Activated T-cell treated with anti-CD3 and anti-CD28 coated beads, Interleukin-2, amount 50 U/mL, for 48 hours (primary cell): ENCODE measurements around the gene OTOP2.
"Not testable (repeated sequence)": the region's sequence is repeated elsewhere in the genome, so short reads cannot be mapped to it uniquely, and the experiment has no call there.

Experiments
- DNase-seq, 2 experiments: peaks; one replicate each; pipeline ENCODE4 v3.0.0-alpha.2; 2020

Gene OTOP2

GRCh38 chr17:74901353-74902135 is 22.5 kb upstream of the OTOP2 start:
- no peak for DNase-seq

DNA sequence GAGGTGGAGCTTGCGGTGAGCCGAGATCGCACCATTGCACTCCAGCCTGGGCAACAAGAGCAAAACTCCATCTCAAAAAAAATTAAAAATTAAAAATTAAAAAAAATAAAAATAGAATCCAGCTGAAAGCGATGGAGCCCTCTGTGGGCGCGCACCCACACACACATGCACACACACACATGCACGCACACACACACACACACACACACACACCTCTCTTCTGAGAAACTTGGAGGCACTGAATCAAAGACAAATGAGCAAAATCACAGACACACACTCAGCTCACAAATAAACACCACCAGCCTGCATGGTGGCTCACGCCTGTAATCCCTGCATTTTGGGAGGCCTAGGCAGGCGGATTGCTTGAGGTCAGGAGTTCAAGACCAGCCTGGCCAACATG is 21.0 kb upstream of the OTOP2 start:
- no peak for DNase-seq

DNA sequence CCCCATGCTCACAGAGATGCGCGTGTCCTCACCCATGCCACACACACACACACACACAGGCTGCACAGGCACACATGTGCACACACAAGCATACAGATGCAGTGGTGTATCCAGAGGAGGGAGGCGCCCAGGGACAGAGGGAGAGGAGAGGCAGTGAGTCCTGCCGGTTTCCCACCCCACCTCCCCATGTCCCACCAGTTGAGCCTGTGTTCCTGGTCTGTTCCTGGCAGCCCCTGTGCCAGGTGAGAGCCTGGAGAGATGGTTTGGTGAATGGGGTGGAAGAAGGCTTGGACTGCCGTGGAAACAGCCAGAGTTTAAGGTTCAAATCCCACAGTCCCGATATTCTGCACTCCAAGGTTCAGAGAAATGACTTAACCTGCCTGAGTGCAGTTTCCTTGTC is 20.4 kb upstream of the OTOP2 start:
- no peak for DNase-seq

- DNase-seq, result peak in 1 of 2 experiments; percentile 25
Observed at GRCh38 chr17:74904687-74905409, 19.2 kb upstream of the OTOP2 start.

DNA sequence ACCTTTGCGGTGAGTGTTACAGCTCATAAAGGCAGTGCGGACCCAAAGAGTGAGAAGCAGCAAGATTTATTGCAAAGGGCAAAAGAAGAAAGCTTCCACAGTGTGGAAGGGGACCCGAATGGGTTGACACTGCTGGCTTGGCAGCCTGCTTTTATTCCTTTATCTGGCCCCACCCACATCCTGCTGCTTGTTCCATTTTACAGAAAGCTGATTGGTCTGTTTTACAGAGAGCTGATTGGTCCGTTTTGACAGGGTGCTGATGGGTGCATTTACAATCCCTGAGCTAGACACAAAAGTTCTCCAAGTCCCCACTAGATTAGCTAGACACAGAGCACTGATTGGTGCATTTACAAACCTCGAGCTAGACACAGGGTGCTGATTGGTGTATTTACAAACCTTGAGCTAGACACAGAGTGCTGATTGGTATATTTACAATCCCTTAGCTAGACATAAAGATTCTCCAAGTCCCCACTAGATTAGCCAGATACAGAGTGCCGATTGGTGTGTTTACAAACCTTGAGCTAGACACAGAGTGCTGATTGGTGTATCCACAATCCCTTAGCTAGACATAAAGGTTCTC is 17.8 kb upstream of the OTOP2 start:
- not testable (repeated sequence) for DNase-seq

DNA sequence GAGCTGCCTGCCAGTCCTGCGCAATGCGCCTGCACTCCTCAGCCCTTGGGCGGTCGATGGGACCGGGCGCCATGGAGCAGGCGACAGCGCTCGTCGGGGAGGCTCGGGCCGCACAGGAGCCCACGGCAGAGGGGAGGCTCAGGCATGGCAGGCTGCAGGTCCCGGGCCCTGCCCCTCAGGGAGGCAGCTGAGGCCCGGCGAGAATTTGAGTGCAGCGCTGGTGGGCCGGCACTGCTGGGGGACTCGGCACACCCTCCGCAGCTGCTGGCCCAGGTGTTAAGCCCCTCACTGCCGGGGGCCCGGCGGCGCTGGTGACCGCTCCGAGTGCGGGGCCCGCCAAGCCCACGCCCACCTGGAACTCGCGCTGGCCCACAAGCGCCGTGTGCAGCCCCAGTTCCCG is 17.1 kb upstream of the OTOP2 start:
- no peak for DNase-seq

DNA sequence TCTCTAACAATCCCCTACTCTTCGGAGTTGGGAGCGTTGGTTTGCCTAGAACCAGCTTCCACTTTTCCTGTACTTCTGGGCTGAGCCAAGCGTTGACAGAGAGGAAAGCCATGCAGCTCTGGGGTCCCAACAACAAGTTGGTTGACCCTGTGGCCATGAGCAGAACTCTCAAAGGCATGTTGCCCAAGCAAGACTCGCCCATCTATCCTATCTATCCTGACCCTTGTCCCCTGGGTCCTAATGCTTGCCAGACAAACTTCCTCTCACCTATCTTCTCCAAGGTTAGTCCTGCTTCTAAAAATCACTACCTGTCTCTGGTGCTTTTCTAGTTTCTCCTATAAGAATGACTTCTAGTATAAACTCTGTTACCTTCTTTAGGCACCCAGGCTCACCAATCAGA is 15.0 kb upstream of the OTOP2 start:
- not testable (repeated sequence) for DNase-seq

DNA sequence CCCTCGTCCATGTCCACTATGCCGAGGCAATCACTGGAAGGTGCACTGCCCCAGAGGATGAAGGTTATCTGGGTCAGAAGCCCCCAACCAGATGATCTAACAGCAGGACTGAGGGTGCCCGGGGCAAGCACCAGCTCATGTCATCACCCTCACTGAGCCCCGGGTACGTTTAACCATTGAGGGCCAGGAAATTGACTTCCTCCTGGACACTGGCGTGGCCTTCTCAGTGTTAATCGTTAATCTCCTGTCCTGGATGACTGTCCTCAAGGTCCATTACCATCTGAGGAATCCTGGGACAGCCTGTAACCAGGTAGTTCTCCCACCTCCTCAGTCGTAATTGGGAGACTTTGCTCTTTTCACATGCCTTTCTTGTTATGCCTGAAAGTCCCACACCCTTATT is 12.7 kb upstream of the OTOP2 start:
- not testable (repeated sequence) for DNase-seq

GRCh38 chr17:74916136-74916850 is 7.8 kb upstream of the OTOP2 start:
- no peak for DNase-seq

- DNase-seq, result no peak
Observed at GRCh38 chr17:74916851-74917199, 7.2 kb upstream of the OTOP2 start.

- no peak for DNase-seq
Observed at GRCh38 chr17:74917430-74917829, 6.6 kb upstream of the OTOP2 start.

DNA sequence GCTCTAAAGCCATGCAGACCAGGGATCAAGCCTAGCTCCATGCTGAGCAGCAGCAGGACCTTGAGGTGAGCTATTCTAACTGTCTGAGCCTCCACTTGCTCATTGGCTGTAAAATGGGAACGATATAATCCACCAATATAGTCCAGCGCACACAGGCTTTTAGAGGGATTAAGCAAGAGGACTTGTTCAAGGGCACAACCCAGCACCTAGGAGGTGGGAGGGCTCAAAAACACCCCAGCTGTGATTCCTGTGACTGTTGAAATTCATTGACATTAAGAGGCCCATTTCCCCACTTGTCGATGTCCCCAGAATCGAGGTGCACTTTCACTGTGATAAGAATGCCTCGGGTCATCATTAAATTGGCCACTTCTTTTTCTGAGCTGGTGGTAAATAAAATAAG is 5.2 kb upstream of the OTOP2 start:
- DNase-seq, result no peak

DNA sequence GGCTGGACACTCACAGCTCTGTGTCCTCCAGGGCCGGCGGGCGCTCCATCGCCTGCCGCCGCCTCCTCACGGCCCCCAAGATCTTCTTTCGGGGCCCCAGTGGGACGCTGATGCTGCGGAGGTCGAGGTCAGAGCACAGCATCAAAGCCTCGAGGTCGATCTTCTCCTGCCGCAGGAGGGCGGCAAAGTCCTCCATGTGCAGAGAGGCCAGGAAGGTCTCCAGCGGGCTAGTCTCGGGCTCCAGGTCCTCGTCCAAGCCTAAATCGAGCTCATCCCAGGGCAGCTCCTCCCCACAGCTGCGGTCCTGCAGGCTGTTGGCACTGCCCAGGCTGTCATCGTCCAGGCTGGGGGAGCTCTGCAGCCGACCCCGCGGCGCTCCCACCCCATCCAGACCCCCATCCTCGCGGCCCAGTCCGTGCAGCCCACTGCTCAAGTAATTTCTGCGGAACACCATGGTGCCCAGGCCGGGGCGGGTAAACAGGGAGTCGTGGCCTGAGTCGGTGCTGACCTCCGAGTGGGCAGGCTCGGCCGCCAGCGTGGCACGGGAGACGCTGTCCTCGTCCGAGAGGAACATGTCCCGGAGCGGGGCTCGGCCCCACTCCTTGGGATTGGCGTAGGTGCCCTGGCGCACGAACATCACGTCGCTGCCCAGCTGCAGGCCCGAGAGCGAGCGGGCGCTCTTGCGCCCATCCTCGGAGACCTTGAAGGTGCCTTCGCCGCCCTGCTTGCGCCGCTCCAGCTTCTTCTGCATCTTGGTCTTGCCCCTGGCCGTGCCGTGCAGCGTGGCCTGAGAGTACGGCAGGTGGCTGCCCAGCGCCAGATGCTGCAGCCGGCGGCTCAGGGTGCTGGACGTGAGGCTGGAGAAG is 4.4 kb upstream of the OTOP2 start:
- peak in 1 of 2 experiments; percentile 34 for DNase-seq

GRCh38 chr17:74920306-74920620 is 3.8 kb upstream of the OTOP2 start:
- DNase-seq, result no peak

DNA sequence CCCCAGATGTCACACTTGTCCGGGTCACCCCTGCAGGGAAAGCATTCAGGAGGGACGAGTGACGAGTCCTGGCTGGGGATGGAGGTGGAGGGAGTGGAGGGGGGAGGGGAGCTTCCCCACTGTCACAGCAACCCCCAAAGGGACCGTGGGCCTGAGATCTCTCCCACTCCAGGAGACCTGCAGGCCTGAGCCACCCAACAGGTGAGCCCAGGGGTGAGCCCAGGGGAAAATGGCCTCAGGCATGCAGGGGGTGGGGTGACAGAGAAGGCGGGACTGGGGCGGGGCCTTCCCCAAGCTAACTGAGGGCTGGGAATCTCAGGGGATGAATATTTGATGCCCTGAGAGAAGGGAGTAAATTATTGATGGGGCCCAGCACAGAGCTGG is 3.4 kb upstream of the OTOP2 start:
- no peak for DNase-seq

GRCh38 chr17:74921026-74921681 is 2.9 kb upstream of the OTOP2 start:
- DNase-seq, result no peak

GRCh38 chr17:74921769-74922168 is 2.3 kb upstream of the OTOP2 start:
- no peak for DNase-seq

DNA sequence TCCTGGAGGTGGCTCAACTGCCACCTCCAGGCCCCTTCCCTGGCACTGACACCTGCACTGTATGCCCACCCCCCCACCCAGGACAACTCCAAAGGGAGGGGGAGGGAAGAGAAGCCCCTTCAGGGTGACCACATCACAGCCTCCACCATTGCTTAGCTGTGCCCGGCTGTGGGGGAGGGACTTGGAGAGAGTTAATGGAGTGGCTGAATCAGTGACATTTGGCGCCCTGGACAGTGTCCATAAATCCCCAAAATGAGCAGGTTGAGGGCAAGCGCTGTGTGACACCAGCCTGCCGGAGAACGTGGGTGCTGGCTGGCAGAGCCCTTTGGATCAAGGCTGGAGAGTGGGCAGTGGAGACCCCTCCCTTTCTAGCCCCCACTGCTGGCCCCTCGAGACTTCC is 1.9 kb upstream of the OTOP2 start:
- DNase-seq, result no peak

DNA sequence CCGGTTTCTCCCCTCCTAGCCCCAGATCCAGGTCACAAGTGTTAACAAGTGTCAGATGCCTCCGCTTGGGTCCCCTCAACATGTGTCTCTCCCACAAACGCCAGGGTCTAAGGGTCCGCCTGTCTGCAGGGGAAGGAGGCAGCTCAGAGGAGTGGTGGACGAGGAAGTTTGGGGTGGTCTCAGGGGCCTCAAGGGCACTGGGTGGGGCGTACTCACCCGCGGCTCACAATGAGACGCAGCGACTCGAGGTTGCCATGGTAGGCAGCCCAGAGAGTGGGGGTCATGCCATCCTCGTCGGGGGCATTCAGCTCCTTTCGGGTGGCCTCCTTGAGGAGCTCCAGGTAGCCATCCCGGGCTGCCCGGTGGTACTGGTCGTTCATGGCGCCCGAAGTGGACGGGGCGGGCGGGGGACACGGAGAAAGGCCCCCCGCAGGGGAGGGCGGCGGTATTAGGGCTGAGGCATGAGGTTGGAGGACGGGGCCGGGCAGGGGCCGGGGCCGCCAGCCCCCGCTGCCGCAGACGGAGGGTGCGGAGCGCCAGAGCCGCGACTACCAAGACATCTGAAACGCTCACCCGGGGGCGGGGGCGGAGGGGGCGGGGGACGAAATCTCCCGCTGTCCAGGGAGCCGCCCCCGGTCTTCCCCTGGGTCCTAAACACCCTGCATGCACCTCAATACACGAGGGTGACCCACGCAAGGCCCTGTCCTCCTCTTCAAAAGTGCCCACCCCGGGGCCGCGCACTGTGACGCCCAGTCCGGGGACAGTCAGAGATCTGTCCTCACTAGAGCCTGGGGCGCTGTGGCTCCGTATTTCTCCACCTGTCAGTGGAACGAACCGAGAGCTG is 1.2 kb upstream of the OTOP2 start, which contains the start of gene USH1G:
USH1G (minus strand) TSS at position 562 of the 844 bp plus-strand sequence; CDS start at position 380, 182 bp downstream.
- DNase-seq, result no peak

DNA sequence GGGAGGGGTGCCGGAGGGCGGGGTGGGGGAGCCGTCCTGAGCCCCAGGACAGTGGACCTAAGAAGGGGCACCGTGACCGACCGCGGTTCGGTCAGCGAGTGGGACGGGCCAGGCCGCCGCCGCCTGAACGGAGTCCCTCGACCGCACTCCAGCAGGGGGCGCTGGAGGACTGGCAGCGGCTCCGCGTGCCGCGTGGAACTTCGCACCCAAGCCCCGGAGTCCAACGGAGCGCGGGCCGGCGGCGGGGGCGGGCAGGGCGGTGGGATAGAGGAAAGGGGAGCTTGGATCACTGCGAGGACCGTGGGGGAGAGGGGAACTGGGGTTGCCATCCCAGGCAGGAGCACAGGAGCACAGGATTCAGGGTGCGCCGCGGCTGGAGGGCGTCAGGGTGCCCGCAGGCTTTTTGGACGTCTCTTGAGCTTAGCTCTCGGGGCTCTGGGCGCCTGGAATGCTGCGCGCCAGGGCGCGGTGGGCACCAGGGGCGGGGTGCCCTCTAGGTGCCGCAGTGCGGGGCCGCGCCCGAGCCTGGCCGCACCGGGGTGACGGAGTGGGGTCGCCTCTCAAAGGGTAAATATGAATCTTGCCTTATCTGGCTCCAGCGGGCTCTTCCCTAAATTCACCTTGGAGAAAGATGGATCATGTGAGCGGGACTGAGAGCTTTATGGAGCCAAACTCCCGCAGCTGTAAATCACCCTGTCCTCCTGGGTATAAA is 379 bp upstream of the OTOP2 start:
- DNase-seq, result peak; percentile 85 to 87
